OCI-LY1 (cell line): ENCODE measurements around the gene PRKCA.

Experiments used
- H2AFZ ChIP-seq: fragments of 200-600 bp; sonication (generic), shearing (Covaris generic); 2 replicates; pipeline ENCODE4 v1.6.0; 2014; ENCODE audit warnings: antibody characterized with exemption, mild to moderate bottlenecking, low read length
- H3F3A ChIP-seq: fragments of 200-600 bp; sonication (generic), shearing (Covaris generic); 2 replicates; pipeline ENCODE4 v1.6.0; 2014; ENCODE audit warnings: mild to moderate bottlenecking, antibody characterized with exemption, low read length, moderate library complexity; ENCODE audit not compliant: insufficient read depth
- H3K27ac ChIP-seq: fragments of 200-600 bp; sonication (generic); 2 replicates; pipeline ENCODE4 v1.5.1; 2014; ENCODE audit warnings: low read length, mixed run types, mild to moderate bottlenecking, low read depth; ENCODE audit not compliant: poor library complexity, severe bottlenecking
- H3K27me3 ChIP-seq: fragments of 200-600 bp; sonication (generic); 2 replicates; pipeline ENCODE4 v1.6.0; 2014; ENCODE audit warnings: antibody characterized with exemption, mild to moderate bottlenecking, low read length, moderate library complexity; ENCODE audit not compliant: insufficient read depth
- H3K36me3 ChIP-seq: fragments of 200-600 bp; sonication (generic); 2 replicates; pipeline ENCODE4 v1.6.1; 2014; ENCODE audit warnings: mild to moderate bottlenecking, antibody characterized with exemption, low read length, moderate library complexity, mixed read lengths; ENCODE audit not compliant: insufficient read depth
- H3K4me1 ChIP-seq: fragments of 200-600 bp; sonication (generic); 2 replicates; pipeline ENCODE4 v1.5.1; 2014; ENCODE audit warnings: mild to moderate bottlenecking, low read length, moderate library complexity; ENCODE audit not compliant: insufficient read depth, severe bottlenecking
- H3K4me2 ChIP-seq: fragments of 200-600 bp; sonication (generic), shearing (Covaris generic); 2 replicates; pipeline ENCODE4 v1.6.1; 2014; ENCODE audit warnings: low read length
- H3K4me3 ChIP-seq: fragments of 200-600 bp; sonication (generic); 2 replicates; pipeline ENCODE4 v1.5.1; 2014; ENCODE audit warnings: low read length, low read depth, mild to moderate bottlenecking, mixed read lengths; ENCODE audit not compliant: poor library complexity, severe bottlenecking
- H3K79me2 ChIP-seq: fragments of 200-600 bp; shearing (Covaris generic); 2 replicates; pipeline ENCODE4 v1.6.1; 2016; ENCODE audit warnings: mixed run types, low read length, mixed read lengths; ENCODE audit not compliant: insufficient read depth
- H3K9ac ChIP-seq: fragments of 200-600 bp; sonication (generic), shearing (Covaris generic); 2 replicates; pipeline ENCODE4 v1.6.1; 2014; ENCODE audit warnings: mild to moderate bottlenecking, low read length, mixed read lengths
- H3K9me2 ChIP-seq: fragments of 200-600 bp; sonication (generic), shearing (Covaris generic); 2 replicates; pipeline ENCODE4 v1.6.1; 2014; ENCODE audit warnings: low read depth, mild to moderate bottlenecking, low read length, mixed read lengths
- H3K9me3 ChIP-seq: fragments of 200-600 bp; shearing (Covaris generic); 2 replicates; pipeline ENCODE4 v1.6.1; 2014; ENCODE audit warnings: low read length, mixed read lengths
- H4K20me1 ChIP-seq: fragments of 200-600 bp; sonication (generic), shearing (Covaris generic); 2 replicates; pipeline ENCODE4 v1.6.0; 2016; ENCODE audit warnings: mild to moderate bottlenecking, low read length; ENCODE audit not compliant: insufficient read depth
- EZH2 ChIP-seq: fragments of 200-600 bp; sonication (generic), shearing (Covaris generic); IDR thresholded peaks from 2 replicates; pipeline ENCODE4 v1.8.0; 2017; ENCODE audit warnings: borderline replicate concordance, mixed run types, mild to moderate bottlenecking, antibody characterized with exemption, low read length, moderate library complexity, mixed read lengths
- TF ChIP-seq, protein P1 (sequence below): fragments of 200-600 bp; sonication (generic), shearing (Covaris generic); IDR thresholded peaks from 2 replicates; pipeline ENCODE4 v1.5.1; 2017; ENCODE audit warnings: mild to moderate bottlenecking, antibody characterized with exemption, low read length, moderate library complexity, mixed read lengths

PRKCA gene

DNA sequence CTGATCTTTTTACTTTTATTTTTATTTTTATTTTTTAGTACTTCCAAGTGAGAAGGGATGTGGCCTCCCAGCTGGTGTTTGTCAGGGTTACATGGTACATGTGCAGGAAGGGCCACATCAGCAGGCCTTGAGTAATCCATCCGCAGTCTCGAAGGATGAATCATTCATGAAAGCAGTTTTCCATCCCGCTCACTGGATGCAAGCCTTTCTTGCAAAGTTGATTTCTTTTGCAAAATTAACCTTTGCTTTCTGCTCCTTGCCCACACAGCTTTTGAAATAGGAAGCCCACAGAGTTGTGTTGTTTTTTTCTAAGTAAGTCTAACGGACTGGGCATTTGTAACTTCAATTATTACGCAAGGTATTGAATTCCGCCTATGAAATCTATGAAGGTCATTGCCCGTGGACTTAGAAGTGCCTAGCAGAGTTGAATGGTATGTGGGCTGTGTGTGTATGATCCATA is 157.4 kb downstream of the PRKCA start:
- Histone ChIP-seq H3K9me2 (no peaks in the 10 kb centered on the region), H2AFZ (no peak overlapping the region), H3K27ac (no peak overlapping the region), H3K4me3 (no peak overlapping the region), H3K27me3 (no peaks in the 10 kb centered on the region), H3K9ac (no peak overlapping the region), H3K4me2 (no peak overlapping the region), H3K9me3 (no peaks in the 10 kb centered on the region), H4K20me1 (no peaks in the 10 kb centered on the region), H3K79me2 (no peaks in the 10 kb centered on the region), H3K4me1 (peaks cover 33% of the 10 kb centered on the region), H3F3A (no peaks in the 10 kb centered on the region), H3K36me3 (peaks cover 37% of the 10 kb centered on the region)
- TF ChIP-seq, protein P1, sequence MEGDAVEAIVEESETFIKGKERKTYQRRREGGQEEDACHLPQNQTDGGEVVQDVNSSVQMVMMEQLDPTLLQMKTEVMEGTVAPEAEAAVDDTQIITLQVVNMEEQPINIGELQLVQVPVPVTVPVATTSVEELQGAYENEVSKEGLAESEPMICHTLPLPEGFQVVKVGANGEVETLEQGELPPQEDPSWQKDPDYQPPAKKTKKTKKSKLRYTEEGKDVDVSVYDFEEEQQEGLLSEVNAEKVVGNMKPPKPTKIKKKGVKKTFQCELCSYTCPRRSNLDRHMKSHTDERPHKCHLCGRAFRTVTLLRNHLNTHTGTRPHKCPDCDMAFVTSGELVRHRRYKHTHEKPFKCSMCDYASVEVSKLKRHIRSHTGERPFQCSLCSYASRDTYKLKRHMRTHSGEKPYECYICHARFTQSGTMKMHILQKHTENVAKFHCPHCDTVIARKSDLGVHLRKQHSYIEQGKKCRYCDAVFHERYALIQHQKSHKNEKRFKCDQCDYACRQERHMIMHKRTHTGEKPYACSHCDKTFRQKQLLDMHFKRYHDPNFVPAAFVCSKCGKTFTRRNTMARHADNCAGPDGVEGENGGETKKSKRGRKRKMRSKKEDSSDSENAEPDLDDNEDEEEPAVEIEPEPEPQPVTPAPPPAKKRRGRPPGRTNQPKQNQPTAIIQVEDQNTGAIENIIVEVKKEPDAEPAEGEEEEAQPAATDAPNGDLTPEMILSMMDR = no peak
- TF ChIP-seq EZH2 = no peak

DNA sequence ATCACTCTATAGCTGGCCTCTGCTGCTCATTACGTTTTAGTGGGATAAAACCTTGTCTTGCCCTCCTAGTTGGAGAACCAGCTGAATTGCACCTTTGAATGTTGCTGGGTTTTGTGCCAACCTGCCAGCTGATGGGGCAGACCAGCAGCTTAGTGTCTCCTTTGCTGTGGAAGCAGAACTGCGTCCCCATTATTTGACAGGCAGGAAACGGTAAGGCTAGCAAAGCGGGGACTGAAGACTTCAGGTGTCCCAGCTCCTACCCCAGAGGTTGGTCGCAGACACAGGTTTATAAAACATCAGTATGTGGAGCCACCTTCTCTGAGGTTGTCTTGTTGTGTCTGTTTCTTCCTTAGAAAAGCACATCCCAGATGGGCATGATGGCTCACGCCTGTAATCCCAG is 158.1 kb downstream of the PRKCA start:
- H4K20me1 ChIP-seq = no peaks in the 10 kb centered on the region
- no peaks in the 10 kb centered on the region for H3K27me3 ChIP-seq
- H3K27ac ChIP-seq = no peak overlapping the region
- no peaks in the 10 kb centered on the region for H3F3A ChIP-seq
- H3K36me3 ChIP-seq = peaks cover 33% of the 10 kb centered on the region
- no peak overlapping the region for H3K9ac ChIP-seq
- H3K79me2 ChIP-seq = no peaks in the 10 kb centered on the region
- H2AFZ ChIP-seq = no peak overlapping the region
- H3K9me2 ChIP-seq = no peaks in the 10 kb centered on the region
- TF ChIP-seq EZH2 = no peak
- TF ChIP-seq, protein P1 = no peak
- H3K4me1 ChIP-seq = peaks cover 35% of the 10 kb centered on the region
- no peaks in the 10 kb centered on the region for H3K9me3 ChIP-seq
- H3K4me2 ChIP-seq = no peak overlapping the region
- H3K4me3 ChIP-seq = no peak overlapping the region

DNA sequence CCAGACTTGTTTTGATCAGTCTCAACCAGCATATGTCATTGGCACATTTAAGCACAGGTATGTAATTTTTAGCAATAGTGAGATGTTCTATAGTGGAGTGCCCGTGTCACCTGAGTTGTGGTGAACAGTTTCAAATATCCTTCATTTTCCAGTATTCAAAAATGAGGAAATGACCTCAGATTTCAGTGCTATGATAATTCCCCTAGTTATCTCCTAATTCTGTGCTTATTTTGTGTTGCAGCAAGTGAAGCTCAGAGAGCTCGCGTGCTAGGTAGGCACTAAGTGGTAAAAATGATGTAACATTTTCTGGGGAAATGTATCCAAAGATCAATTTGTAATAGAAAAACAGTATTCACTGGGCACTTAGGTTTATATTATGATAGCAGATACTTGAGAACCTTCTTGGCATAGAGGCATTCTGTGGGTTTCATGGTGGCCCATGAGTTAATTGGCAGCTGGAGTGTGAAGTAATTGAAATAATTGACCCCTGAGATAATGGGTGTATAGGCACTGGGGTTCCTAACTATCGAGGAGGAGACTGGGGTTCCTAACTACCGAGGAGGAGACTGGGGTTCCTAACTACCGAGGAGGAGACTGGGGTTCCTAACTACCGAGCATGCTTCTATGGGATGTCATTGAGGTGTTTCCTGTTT is 159.1 kb downstream of the PRKCA start:
- Histone ChIP-seq H3K4me2 (no peak overlapping the region), H2AFZ (no peak overlapping the region), H3K79me2 (no peaks in the 10 kb centered on the region; the same call in 1 of the 2 replicates), H3K9me3 (no peaks in the 10 kb centered on the region), H4K20me1 (no peaks in the 10 kb centered on the region), H3K4me3 (no peak overlapping the region), H3K9me2 (no peaks in the 10 kb centered on the region), H3K4me1 (peaks cover 44% of the 10 kb centered on the region), H3K9ac (no peak overlapping the region), H3F3A (no peaks in the 10 kb centered on the region), H3K36me3 (peaks cover 24% of the 10 kb centered on the region; the same call in 1 of the 2 replicates), H3K27ac (peak overlapping the region; percentile 37), H3K27me3 (no peaks in the 10 kb centered on the region)
- TF ChIP-seq EZH2 = no peak
- TF ChIP-seq, protein P1 = no peak
